IPS-NIHi11 (cell line): ENCODE measurements around the gene MTCL1.
A peak's percentile ranks its signal among the peaks of the same experiment; 100 is the strongest.

Experiments
- DNase-seq: peaks from one replicate; pipeline ENCODE4 v3.0.0; 2012; ENCODE audit warnings: mixed read lengths, low spot score

MTCL1 gene

GRCh38 chr18:8713691-8714090 is 8.3 kb downstream of the MTCL1 start:
- no peak for DNase-seq

- no peak for DNase-seq
These were observed 10.2 kb downstream of the MTCL1 start for GRCh38 chr18:8715599-8715998.

GRCh38 chr18:8717011-8717770 is 11.8 kb downstream of the MTCL1 start:
- DNase-seq: peak; percentile 60

GRCh38 chr18:8718401-8718913 is 13.1 kb downstream of the MTCL1 start:
- DNase-seq: no peak

GRCh38 chr18:8719192-8719591 is 13.8 kb downstream of the MTCL1 start:
- no peak for DNase-seq

GRCh38 chr18:8720141-8720540 is 14.8 kb downstream of the MTCL1 start:
- no peak for DNase-seq

GRCh38 chr18:8721094-8721669 is 15.8 kb downstream of the MTCL1 start:
- no peak for DNase-seq

GRCh38 chr18:8721716-8722115 is 16.4 kb downstream of the MTCL1 start:
- DNase-seq: no peak

- DNase-seq: no peak
These were observed 17.8 kb downstream of the MTCL1 start for GRCh38 chr18:8722946-8723820.

GRCh38 chr18:8724452-8724851 is 19.1 kb downstream of the MTCL1 start:
- DNase-seq: peak; percentile 41

- DNase-seq: no peak
These were observed 20.9 kb downstream of the MTCL1 start for GRCh38 chr18:8726281-8726680.

GRCh38 chr18:8726963-8727705 is 21.8 kb downstream of the MTCL1 start:
- DNase-seq: no peak

- no peak for DNase-seq
These were observed 24.9 kb downstream of the MTCL1 start for GRCh38 chr18:8730080-8730827.

- DNase-seq: no peak
These were observed 27.3 kb downstream of the MTCL1 start for GRCh38 chr18:8732442-8733360.

GRCh38 chr18:8734496-8734895 is 29.1 kb downstream of the MTCL1 start:
- DNase-seq: no peak

- DNase-seq: no peak
These were observed 29.9 kb downstream of the MTCL1 start for GRCh38 chr18:8735274-8735673.

- DNase-seq: no peak
These were observed 35.8 kb downstream of the MTCL1 start for GRCh38 chr18:8741117-8741516.

GRCh38 chr18:8741532-8741931 is 36.2 kb downstream of the MTCL1 start:
- no peak for DNase-seq

GRCh38 chr18:8742387-8743361 is 37.3 kb downstream of the MTCL1 start:
- no peak for DNase-seq
